ENCODE data around the gene YTHDC2.

DNA sequence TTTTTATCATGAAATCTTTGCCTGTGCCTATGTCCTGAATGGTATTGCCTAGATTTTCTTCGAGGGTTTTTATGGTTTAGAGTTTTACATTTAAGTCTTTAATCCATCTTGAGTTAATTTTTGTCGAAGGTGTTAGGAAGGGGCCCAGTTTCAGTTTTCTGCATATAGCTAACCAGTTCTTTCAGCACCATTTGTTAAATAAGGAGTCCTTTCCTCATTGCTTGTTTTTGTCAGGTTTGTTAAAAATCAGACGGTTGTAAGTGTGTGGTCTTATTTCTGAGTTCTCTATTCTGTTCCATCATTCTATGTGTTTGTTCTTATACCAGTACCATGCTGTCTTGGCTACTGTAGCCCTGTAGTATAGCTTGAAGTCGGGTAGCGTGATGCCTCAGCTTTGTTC is 55.9 kb downstream of the YTHDC2 start:
- TF ChIP-seq CTCF (IDR thresholded peaks at IDR 0.05) (no peak), POLR2AphosphoS5 (IDR thresholded peaks at IDR 0.05) (no peak)

Data from upper lobe of left lung (tissue), 4 donors.